H1 (cell line): ENCODE measurements around the gene LRBA. TPM values are rescaled to one million over a fixed set of nuclear protein-coding genes. Genes with fewer than 3 reads are reported as not detected.

Source experiments
- CTCF ChIA-PET: fragments of 300-600 bp; sonication (Branson Sonifier 250); formaldehyde crosslinking; loops from one replicate; lab custom pipeline; 2021; ENCODE audit not compliant: partially characterized antibody; lab: Charles Lee
- POLR2A ChIA-PET: fragments of 300-600 bp; sonication (Branson Sonifier 250); formaldehyde crosslinking; loops from one replicate; lab custom pipeline; 2021; ENCODE audit warnings: inconsistent platforms; ENCODE audit not compliant: partially characterized antibody; lab: Charles Lee
- DNase-seq, 2 experiments: peaks; one replicate each; pipeline versions ENCODE4 v3.0.0 to v3.0.0-alpha.2; 2010 to 2022; ENCODE audit warnings: low spot score in 2 of 2, low read depth in 1 of 2, mixed read lengths in 1 of 2
- FAIRE-seq: peaks from 2 replicates; lab custom pipeline; 2011; peaks lifted over from hg19 to GRCh38; lab: Jason Lieb, UNC
- H2AFZ ChIP-seq: 2 replicates; pipeline ENCODE4 v1.8.1; 2012; ENCODE audit warnings: low read length, inconsistent platforms
- H2AK5ac ChIP-seq: 2 replicates; pipeline ENCODE4 v1.6.1; 2013; ENCODE audit warnings: low read depth, low read length
- H2BK120ac ChIP-seq: replicated peaks from 2 replicates; pipeline ENCODE3; 2013; ENCODE audit warnings: low read depth, low read length, inconsistent platforms
- H2BK12ac ChIP-seq: 2 replicates; pipeline ENCODE4 v1.6.1; 2013; ENCODE audit warnings: low read depth, low read length
- H2BK15ac ChIP-seq: 2 replicates; pipeline ENCODE4 v1.6.1; 2013; ENCODE audit warnings: low read length
- H2BK20ac ChIP-seq: 2 replicates; pipeline ENCODE4 v1.6.1; 2013; ENCODE audit warnings: low read length
- H2BK5ac ChIP-seq: 2 replicates; pipeline ENCODE4 v1.6.1; 2013; ENCODE audit warnings: low read depth, low read length
- H3K14ac ChIP-seq: 2 replicates; pipeline ENCODE4 v1.6.1; 2013; ENCODE audit warnings: inconsistent platforms; ENCODE audit not compliant: insufficient read length
- H3K18ac ChIP-seq: 2 replicates; pipeline ENCODE4 v1.6.1; 2013; ENCODE audit warnings: low read length; ENCODE audit errors: extremely low read depth
- H3K23ac ChIP-seq: 2 replicates; pipeline ENCODE4 v1.6.1; 2013; ENCODE audit warnings: inconsistent platforms; ENCODE audit not compliant: insufficient read length
- H3K23me2 ChIP-seq: 2 replicates; pipeline ENCODE4 v1.6.1; 2013; ENCODE audit warnings: low read depth, low read length
- H3K27ac ChIP-seq: 2 replicates; pipeline ENCODE4 v1.6.1; 2011; ENCODE audit warnings: low read depth, low read length, inconsistent platforms
- H3K27me3 ChIP-seq, 4 experiments: replicated peaks in 1 of 4; 1 replicate in 1 of 4; 2 replicates in 3 of 4; pipeline versions ENCODE4 v1.6.1 to v1.8.1; 2011 to 2013; ENCODE audit warnings: low read length in 3 of 4, mild to moderate bottlenecking in 3 of 4, inconsistent platforms in 2 of 4, mixed read lengths in 2 of 4, moderate library complexity in 1 of 4; ENCODE audit not compliant: control insufficient read depth in 3 of 4, insufficient read depth in 3 of 4; ENCODE audit errors: extremely low read depth in 1 of 4
- H3K36me3 ChIP-seq, 4 experiments: 2 replicates each; pipeline versions ENCODE4 v1.6.1 to v1.8.1; 2011 to 2013; ENCODE audit warnings: mild to moderate bottlenecking in 4 of 4, low read length in 3 of 4, moderate library complexity in 2 of 4, control low read depth in 1 of 4, inconsistent platforms in 1 of 4; ENCODE audit not compliant: insufficient read depth in 4 of 4, control insufficient read depth in 2 of 4
- H3K4ac ChIP-seq: replicated peaks from 2 replicates; pipeline ENCODE3; 2013; ENCODE audit warnings: low read length, low read depth, mixed read lengths, inconsistent platforms; ENCODE audit not compliant: insufficient read length
- H3K4me1 ChIP-seq, 4 experiments: replicated peaks in 1 of 4; 1 replicate in 1 of 4; 2 replicates in 3 of 4; pipeline versions ENCODE4 v1.6.1 to v1.8.1; 2011 to 2013; ENCODE audit warnings: low read length in 3 of 4, inconsistent platforms in 2 of 4, mixed read lengths in 1 of 4; ENCODE audit not compliant: insufficient read depth in 4 of 4, control insufficient read depth in 3 of 4
- H3K4me2 ChIP-seq, 2 experiments: 2 replicates each; pipeline versions ENCODE4 v1.6.1 to v1.8.1; 2011 to 2013; ENCODE audit warnings: low read depth in 2 of 2, low read length in 2 of 2, control low read depth in 1 of 2, inconsistent platforms in 1 of 2, mild to moderate bottlenecking in 1 of 2; ENCODE audit not compliant: insufficient read depth in 1 of 2
- H3K4me3 ChIP-seq, 4 experiments: fragments of 200-600, 300-600 bp in 1 of 4; sonication (generic), shearing (Covaris generic), sonication (Bioruptor Twin) in 1 of 4; 2 replicates each; pipeline versions ENCODE4 v1.5.1 to v1.8.1; 2011 to 2016; ENCODE audit warnings: low read length in 4 of 4, low read depth in 3 of 4, control low read depth in 2 of 4, inconsistent platforms in 2 of 4, mild to moderate bottlenecking in 2 of 4, mixed read lengths in 1 of 4, moderate library complexity in 1 of 4; ENCODE audit not compliant: insufficient read depth in 2 of 4; ENCODE audit errors: extremely low read depth in 1 of 4
- H3K56ac ChIP-seq: replicated peaks from 2 replicates; pipeline ENCODE3; 2013; ENCODE audit warnings: low read depth, mild to moderate bottlenecking, mixed read lengths, low read length, inconsistent platforms; ENCODE audit not compliant: insufficient read length
- H3K79me1 ChIP-seq: 2 replicates; pipeline ENCODE4 v1.6.1; 2013; ENCODE audit warnings: low read depth, low read length, control low read depth
- H3K79me2 ChIP-seq, 2 experiments: 2 replicates each; pipeline versions ENCODE4 v1.6.1 to v1.8.1; 2012 to 2013; ENCODE audit warnings: low read length in 2 of 2, mild to moderate bottlenecking in 2 of 2, inconsistent platforms in 1 of 2; ENCODE audit not compliant: insufficient read depth in 2 of 2, control insufficient read depth in 1 of 2
- H3K9ac ChIP-seq, 4 experiments: replicated peaks in 1 of 4; 1 replicate in 1 of 4; 2 replicates in 3 of 4; pipeline versions ENCODE4 v1.6.1 to v1.8.1; 2011 to 2013; ENCODE audit warnings: low read depth in 3 of 4, low read length in 3 of 4, control low read depth in 2 of 4, mild to moderate bottlenecking in 2 of 4, moderate library complexity in 2 of 4, inconsistent platforms in 1 of 4; ENCODE audit errors: extremely low read depth in 1 of 4
- H3K9me3 ChIP-seq, 2 experiments: 2 replicates each; pipeline versions ENCODE4 v1.6.1 to v1.8.1; 2012 to 2013; ENCODE audit warnings: mild to moderate bottlenecking in 2 of 2, moderate library complexity in 2 of 2, control low read depth in 1 of 2, inconsistent platforms in 1 of 2, low read depth in 1 of 2, low read length in 1 of 2, mixed read lengths in 1 of 2; ENCODE audit not compliant: insufficient read depth in 2 of 2
- H4K20me1 ChIP-seq, 2 experiments: replicated peaks in 1 of 2; 2 replicates each; pipeline versions ENCODE3 to v1.8.1; 2011 to 2013; ENCODE audit warnings: inconsistent platforms in 2 of 2, low read length in 2 of 2, mild to moderate bottlenecking in 1 of 2; ENCODE audit not compliant: insufficient read depth in 2 of 2, control insufficient read depth in 1 of 2
- H4K5ac ChIP-seq: 2 replicates; pipeline ENCODE4 v1.6.1; 2013; ENCODE audit warnings: low read length, low read depth, mixed read lengths, inconsistent platforms; ENCODE audit not compliant: insufficient read length
- H4K8ac ChIP-seq: 2 replicates; pipeline ENCODE4 v1.8.0; 2013; ENCODE audit warnings: mild to moderate bottlenecking, moderate library complexity, low read length, inconsistent platforms; ENCODE audit not compliant: insufficient read depth; ENCODE audit errors: extremely low read depth
- H4K91ac ChIP-seq: replicated peaks from 2 replicates; pipeline ENCODE3; 2013; ENCODE audit warnings: low read length, mixed read lengths, inconsistent platforms; ENCODE audit not compliant: insufficient read length
- CBX8 ChIP-seq: fragments of 300-800, 300-1000 bp; sonication (generic); IDR thresholded peaks from 2 replicates; pipeline ENCODE4 v1.7.1; 2016; ENCODE audit warnings: low read depth, low read length, borderline replicate concordance
- TAF1 ChIP-seq: IDR thresholded peaks from 2 replicates; pipeline ENCODE4 v1.6.1; 2011; ENCODE audit warnings: mild to moderate bottlenecking, low read depth, low read length
- WGBS, 2 experiments: shearing (Covaris generic) in 1 of 2; methylation state at CpG; one replicate each; pipeline versions ENCODE4 v1.1.6 to v1.1.7; 2013 to 2015; ENCODE audit warnings: low lambda C conversion rate in 2 of 2, mixed read lengths in 2 of 2, inconsistent platforms in 1 of 2, low coverage in 1 of 2, missing lambda C conversion rate in 1 of 2; ENCODE audit not compliant: insufficient replicate concordance in 2 of 2, insufficient coverage in 1 of 2, insufficient read length in 1 of 2; ENCODE audit errors: extremely low coverage in 1 of 2, missing lambda C conversion rate in 1 of 2; 5-methylcytosine and 5-hydroxymethylcytosine counted together
- polyA plus RNA-seq, 7 experiments: library from polyadenylated mRNA; depleted of rRNA in 3 of 7; stranded (reverse) in 5 of 7; unstranded in 2 of 7; fragments of >200 nt in 5 of 7; fragments of 200-250 nt in 2 of 7; gene quantifications; 1 replicate in 5 of 7; 2 replicates in 1 of 7; 4 replicates in 1 of 7; pipeline versions ENCODE4 v1.2.1 to v1.2.3, GENCODE V29; 2011 to 2013; ENCODE audit warnings: missing spikeins in 2 of 7, mixed read lengths in 2 of 7
- total RNA-seq: library from RNA; stranded (reverse); fragmentation: NEBNext Ultra II Directional; extraction: Animal tissue kit (Norgen Biotek cat#: 25700); gene quantifications from 2 replicates; pipeline ENCODE4 v1.2.1, GENCODE V29; 2021

LRBA gene
- total and polyA plus RNA-seq, 2 of the 8 experiments (the other 6 are each of a cell fraction or from before 2014, with no cell fraction given), result 54.6 to 83.2 TPM

DNA sequence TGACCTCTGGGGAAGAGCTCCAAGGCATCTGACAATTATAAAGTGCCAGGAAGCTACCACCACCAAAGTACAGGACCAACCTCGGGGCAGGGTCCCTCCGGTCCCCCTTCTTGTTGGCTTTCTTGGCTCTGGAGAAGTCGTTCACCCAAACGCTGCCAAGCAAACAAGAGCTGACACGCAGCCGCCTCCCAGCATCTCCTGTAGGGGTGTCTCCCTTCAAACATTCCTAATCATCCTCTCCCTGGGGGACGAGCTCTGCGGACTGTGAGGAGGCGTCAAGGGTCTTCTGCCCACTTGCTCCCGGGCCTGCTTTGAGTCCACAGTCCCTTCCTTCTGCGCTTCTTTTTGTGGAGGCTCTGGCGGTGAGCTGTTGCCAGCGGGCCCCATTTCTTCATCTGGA lies 592.0 kb downstream of the LRBA start:
- Histone ChIP-seq H3K9me3 (no peaks in the 10 kb centered on the region), H4K8ac (no peak overlapping the region), H2BK15ac (no peak overlapping the region), H4K20me1 (no peaks in the 10 kb centered on the region), H3K79me2 (no peaks in the 10 kb centered on the region), H2BK12ac (no peak overlapping the region), H3K27ac (no peak overlapping the region), H3K14ac (no peak overlapping the region), H2BK20ac (no peak overlapping the region), H2BK120ac (no peak overlapping the region), H3K18ac (no peak overlapping the region), H3K23me2 (no peaks in the 10 kb centered on the region), H3K4me2 (no peak overlapping the region), H3K36me3 (no peaks in the 10 kb centered on the region), H3K79me1 (no peaks in the 10 kb centered on the region), H4K5ac (no peak overlapping the region), H3K56ac (no peak overlapping the region), H2AK5ac (no peak overlapping the region), H3K4me3 (no peak overlapping the region), H2BK5ac (no peak overlapping the region), H3K27me3 (no peaks in the 10 kb centered on the region), H3K23ac (no peak overlapping the region), H3K4ac (no peak overlapping the region), H4K91ac (no peak overlapping the region), H2AFZ (no peak overlapping the region), H3K4me1 (no peaks in the 10 kb centered on the region), H3K9ac (no peak overlapping the region)
- TF ChIP-seq TAF1 (no peak), CBX8 (no peak)
- ChIA-PET CTCF (interaction anchor here (1.0 kb wide), 1 partner anchor 125 kb away, joined by 3 read pairs; no protein-coding TSS in a partner anchor), POLR2A (no interaction called here)
- 78% methylated on average over 11 of the region's 13 CpGs; no CpG with 5 or more reads in 1 of the 2 experiments for WGBS, 2 experiments
- no peak for DNase-seq
- FAIRE-seq, result no peak
